ENCODE data around the gene ZNRF3.

Gene ZNRF3

GRCh38 chr22:29030016-29030617, 146.7 kb downstream of the ZNRF3 start:
- no peak for DNase-seq
- Histone ChIP-seq H3K9me3 (ENCODE audit: severe bottlenecking) (no peaks in the 10 kb centered on the region), H3K36me3 (peaks cover 6% of the 10 kb centered on the region; the same call in 1 of the 2 replicates), H3K4me3 (ENCODE audit: low read depth, low read length) (no peak overlapping the region), H3K27ac (no peak overlapping the region), H3K27me3 (ENCODE audit: insufficient read depth, low read depth, severe bottlenecking) (no peaks in the 10 kb centered on the region)
- no peak for TF ChIP-seq CTCF (IDR thresholded peaks at IDR 0.05; ENCODE audit: low read depth, low read length)

GRCh38 chr22:29030618-29031226, 147.3 kb downstream of the ZNRF3 start:
- no peak for TF ChIP-seq CTCF (IDR thresholded peaks at IDR 0.05; ENCODE audit: low read depth, low read length)
- H3K27ac ChIP-seq = no peak overlapping the region
- peaks cover 6% of the 10 kb centered on the region; the same call in 1 of the 2 replicates for H3K36me3 ChIP-seq
- H3K9me3 ChIP-seq (ENCODE audit: severe bottlenecking) = no peaks in the 10 kb centered on the region
- no peak overlapping the region for H3K4me3 ChIP-seq (ENCODE audit: low read depth, low read length)
- DNase-seq = no peak
- no peaks in the 10 kb centered on the region for H3K27me3 ChIP-seq (ENCODE audit: insufficient read depth, low read depth, severe bottlenecking)

DNA sequence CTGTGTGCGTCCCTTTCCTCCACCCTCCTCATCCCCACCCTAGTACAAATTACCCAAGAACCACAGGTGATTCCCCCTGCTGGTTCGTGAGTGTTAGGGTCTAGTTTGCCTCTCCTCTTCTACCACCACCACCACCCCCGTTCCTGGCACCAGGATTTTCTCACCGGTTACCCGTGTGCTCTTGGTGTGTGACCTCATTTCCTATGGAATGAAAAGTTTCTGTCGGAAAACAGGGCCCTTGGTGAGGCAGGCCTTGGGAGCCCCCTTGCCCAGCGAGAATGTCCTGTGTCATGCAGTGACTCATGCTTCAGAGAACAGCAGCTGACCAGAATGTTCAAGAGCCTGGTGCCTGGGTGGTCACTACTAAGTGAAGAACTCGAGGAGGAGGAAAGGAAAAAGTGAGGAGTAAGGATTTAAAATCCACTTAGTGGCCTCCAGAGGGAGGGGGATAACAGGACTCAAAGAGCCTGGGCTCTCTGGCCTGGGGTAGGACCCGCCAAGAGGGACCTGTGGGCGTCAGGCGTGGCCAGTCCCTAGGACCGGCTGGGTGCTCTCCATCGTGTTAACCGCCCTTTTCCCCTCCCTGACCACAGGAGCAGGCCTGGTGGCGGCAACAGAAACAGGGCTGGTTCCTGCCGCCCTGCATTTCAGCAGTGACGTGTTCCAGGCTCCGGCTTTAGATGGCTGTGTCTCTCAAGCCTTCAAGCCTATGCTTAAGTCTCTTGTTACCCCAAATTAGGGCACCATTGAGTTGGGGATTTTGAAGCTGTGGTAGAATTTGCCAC, 148.0 kb downstream of the ZNRF3 start:
- no peak overlapping the region for H3K4me3 ChIP-seq (ENCODE audit: low read depth, low read length)
- no peak for DNase-seq

DNA sequence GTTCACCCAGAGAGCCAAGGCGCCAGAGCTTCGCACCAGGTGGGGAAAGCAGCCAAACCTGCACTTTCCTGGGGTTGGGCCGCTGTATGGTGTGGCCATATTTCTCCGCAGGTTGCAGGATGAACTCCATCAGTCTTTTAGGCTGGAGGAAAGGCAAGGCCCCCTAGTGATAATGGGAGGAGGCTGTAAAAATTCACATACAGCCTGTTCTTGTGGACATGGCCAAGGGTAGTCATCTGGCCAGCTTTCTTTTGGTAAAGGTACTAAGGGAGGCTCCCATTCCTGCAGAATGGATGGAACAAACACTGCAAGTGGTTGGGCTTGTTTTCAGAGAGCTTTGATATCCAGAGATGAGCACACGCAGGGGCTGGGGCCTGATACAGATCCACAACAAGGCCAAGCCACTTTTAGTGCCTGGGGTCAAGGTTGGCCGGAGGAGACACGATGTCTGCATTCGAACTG, 148.7 kb downstream of the ZNRF3 start:
- no peak for DNase-seq
- H3K27ac ChIP-seq = no peak overlapping the region

More for the DNA sequence above, 148.0 kb downstream of the ZNRF3 start:
- Histone ChIP-seq H3K27ac (no peak overlapping the region), H3K9me3 (ENCODE audit: severe bottlenecking) (no peaks in the 10 kb centered on the region), H3K36me3 (peaks cover 6% of the 10 kb centered on the region; the same call in 1 of the 2 replicates), H3K27me3 (ENCODE audit: insufficient read depth, low read depth, severe bottlenecking) (no peaks in the 10 kb centered on the region)
- no peak for TF ChIP-seq CTCF (IDR thresholded peaks at IDR 0.05; ENCODE audit: low read depth, low read length)

DNA sequence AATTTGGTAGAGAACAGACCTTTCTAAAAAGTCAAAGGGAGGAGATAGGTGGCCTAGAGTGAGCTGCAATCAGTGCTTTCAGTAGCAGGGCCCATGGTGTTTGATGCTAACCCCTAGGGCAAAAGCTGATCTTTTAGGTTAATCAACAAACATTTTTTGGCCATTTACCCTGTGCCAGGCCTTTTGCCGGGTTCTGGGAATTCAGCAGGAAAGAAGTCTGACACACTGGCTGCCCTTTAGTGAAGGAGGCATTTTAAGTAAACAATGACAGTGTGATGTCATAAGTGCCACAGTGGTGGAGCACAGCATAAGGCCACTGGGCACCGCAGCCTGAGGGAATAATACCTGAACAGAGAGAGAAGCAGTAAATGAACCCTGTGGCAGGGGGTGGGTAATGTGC, 149.2 kb downstream of the ZNRF3 start:
- TF ChIP-seq CTCF (IDR thresholded peaks at IDR 0.05; ENCODE audit: low read depth, low read length) = no peak
- Histone ChIP-seq H3K27me3 (ENCODE audit: insufficient read depth, low read depth, severe bottlenecking) (no peaks in the 10 kb centered on the region), H3K36me3 (peaks cover 3% of the 10 kb centered on the region; the same call in 1 of the 2 replicates), H3K27ac (no peak overlapping the region), H3K4me3 (ENCODE audit: low read depth, low read length) (no peak overlapping the region), H3K9me3 (ENCODE audit: severe bottlenecking) (no peaks in the 10 kb centered on the region)
- no peak for DNase-seq

More for the DNA sequence above, 148.7 kb downstream of the ZNRF3 start:
- no peak for TF ChIP-seq CTCF (IDR thresholded peaks at IDR 0.05; ENCODE audit: low read depth, low read length)
- Histone ChIP-seq H3K36me3 (peaks cover 3% of the 10 kb centered on the region; the same call in 1 of the 2 replicates), H3K4me3 (ENCODE audit: low read depth, low read length) (no peak overlapping the region), H3K9me3 (ENCODE audit: severe bottlenecking) (no peaks in the 10 kb centered on the region), H3K27me3 (ENCODE audit: insufficient read depth, low read depth, severe bottlenecking) (no peaks in the 10 kb centered on the region)
